T-cell (primary cell): ENCODE results near the gene KRTAP10-2. TPM values are rescaled to one million over a fixed set of nuclear protein-coding genes. Genes with fewer than 3 reads are reported as not detected.

Source experiments
- ATAC-seq, 4 experiments: fragments of 200-7000 bp in 3 of 4; fragments of 150-1000 bp in 1 of 4; cut with Tn5 transposase; replicated peaks in 1 of 4; 1 replicate in 3 of 4; 2 replicates in 1 of 4; pipeline ENCODE4 v1.10.0; 2021; ENCODE audit warnings: moderate library complexity in 3 of 4, mild to moderate bottlenecking in 2 of 4, moderate number of reproducible peaks in 1 of 4
- CTCF ChIA-PET, 2 donors: fragments of 300-600 bp; sonication (Branson Sonifier 250); formaldehyde crosslinking; loops; one replicate each; lab custom pipeline; 2022; ENCODE audit warnings: antibody characterized with exemption in 2 of 2; lab: Charles Lee
- POLR2A ChIA-PET, 2 donors: fragments of 300-600 bp; sonication (Branson Sonifier 250); formaldehyde crosslinking; loops; one replicate each; lab custom pipeline; 2022; ENCODE audit warnings: antibody characterized with exemption in 2 of 2; lab: Charles Lee
- DNase-seq, 35 experiments: peaks; one replicate each; pipeline versions ENCODE4 v3.0.0 to v3.0.0-alpha.2; 2013 to 2023
- H3K27ac ChIP-seq: one replicate; pipeline ENCODE4 v1.5.1; 2013; ENCODE audit warnings: low read length
- H3K27me3 ChIP-seq, 2 experiments: replicated peaks in 1 of 2; 1 replicate in 1 of 2; 2 replicates in 1 of 2; pipeline versions ENCODE4 v1.6.1 to v1.7.0; 2013; ENCODE audit warnings: low read length in 1 of 2, mixed read lengths in 1 of 2; ENCODE audit not compliant: control insufficient read depth in 2 of 2, insufficient read depth in 2 of 2; ENCODE audit errors: extremely low read depth in 1 of 2
- H3K36me3 ChIP-seq, 2 donors: 1 replicate in 1 of 2; 2 replicates in 1 of 2; pipeline versions ENCODE4 v1.6.1 to v1.7.0; 2013; ENCODE audit warnings: low read length in 1 of 2; ENCODE audit not compliant: control insufficient read depth in 2 of 2, insufficient read depth in 1 of 2; ENCODE audit errors: extremely low read depth in 1 of 2
- H3K4me1 ChIP-seq, 2 experiments: 1 replicate in 1 of 2; 2 replicates in 1 of 2; pipeline versions ENCODE4 v1.6.1 to v1.7.0; 2013; ENCODE audit warnings: low read length in 2 of 2, mixed read lengths in 1 of 2; ENCODE audit not compliant: insufficient read depth in 2 of 2, control insufficient read depth in 1 of 2; ENCODE audit errors: extremely low read depth in 1 of 2
- H3K4me3 ChIP-seq, 2 donors: 1 replicate in 1 of 2; 2 replicates in 1 of 2; pipeline versions ENCODE4 v1.5.1 to v1.7.0; 2013; ENCODE audit warnings: mild to moderate bottlenecking in 2 of 2, low read length in 1 of 2, moderate library complexity in 1 of 2; ENCODE audit not compliant: control insufficient read depth in 1 of 2; ENCODE audit errors: extremely low read depth in 1 of 2
- H3K9me3 ChIP-seq: 2 replicates; pipeline ENCODE4 v1.7.0; 2013
- H3K27ac Mint-ChIP-seq, 2 donors: one replicate each; pipeline ENCODE4 v1.8.0; 2020 to 2021; ENCODE audit warnings: mild to moderate bottlenecking in 2 of 2, mixed read lengths in 2 of 2
- H3K27me3 Mint-ChIP-seq, 2 donors: one replicate each; pipeline ENCODE4 v1.8.0; 2021 to 2022; ENCODE audit warnings: mixed read lengths in 2 of 2
- H3K36me3 Mint-ChIP-seq: one replicate; pipeline ENCODE4 v1.8.0; 2021; ENCODE audit warnings: mixed read lengths
- H3K4me1 Mint-ChIP-seq, 3 donors: one replicate each; pipeline ENCODE4 v1.8.0; 2020 to 2022; ENCODE audit warnings: mixed read lengths in 3 of 3, mild to moderate bottlenecking in 1 of 3
- H3K4me3 Mint-ChIP-seq, 3 donors: one replicate each; pipeline ENCODE4 v1.8.0; 2020 to 2022; ENCODE audit warnings: mild to moderate bottlenecking in 3 of 3, mixed read lengths in 3 of 3, moderate library complexity in 3 of 3
- H3K9me3 Mint-ChIP-seq, 3 donors: one replicate each; pipeline ENCODE4 v1.8.0; 2020 to 2022; ENCODE audit warnings: mixed read lengths in 3 of 3
- WGBS: methylation state at CpG from one replicate; pipeline ENCODE4 v1.1.5; 2013; ENCODE audit warnings: missing lambda C conversion rate; ENCODE audit not compliant: insufficient coverage; 5-methylcytosine and 5-hydroxymethylcytosine counted together
- total RNA-seq, 35 experiments: library from RNA in 6 of 35; stranded (reverse) in 6 of 35; fragments of 120-200 nt in 1 of 35; gene quantifications; one replicate each; pipeline versions ENCODE4 v1.2.1 to v1.2.4 and lab custom pipeline; 2013 to 2026

Gene KRTAP10-2
- total RNA-seq, 5 donors from 2014 or later (not counting 1 experiment from before 2014, with no cell fraction given): not detected

GRCh38 chr21:44509539-44509938, 41.8 kb downstream of the KRTAP10-2 start:
- DNase-seq: no peak
- WGBS: 71% methylated on average over 10 of the region's 12 CpGs
- POLR2A ChIA-PET: no interaction called here

DNA sequence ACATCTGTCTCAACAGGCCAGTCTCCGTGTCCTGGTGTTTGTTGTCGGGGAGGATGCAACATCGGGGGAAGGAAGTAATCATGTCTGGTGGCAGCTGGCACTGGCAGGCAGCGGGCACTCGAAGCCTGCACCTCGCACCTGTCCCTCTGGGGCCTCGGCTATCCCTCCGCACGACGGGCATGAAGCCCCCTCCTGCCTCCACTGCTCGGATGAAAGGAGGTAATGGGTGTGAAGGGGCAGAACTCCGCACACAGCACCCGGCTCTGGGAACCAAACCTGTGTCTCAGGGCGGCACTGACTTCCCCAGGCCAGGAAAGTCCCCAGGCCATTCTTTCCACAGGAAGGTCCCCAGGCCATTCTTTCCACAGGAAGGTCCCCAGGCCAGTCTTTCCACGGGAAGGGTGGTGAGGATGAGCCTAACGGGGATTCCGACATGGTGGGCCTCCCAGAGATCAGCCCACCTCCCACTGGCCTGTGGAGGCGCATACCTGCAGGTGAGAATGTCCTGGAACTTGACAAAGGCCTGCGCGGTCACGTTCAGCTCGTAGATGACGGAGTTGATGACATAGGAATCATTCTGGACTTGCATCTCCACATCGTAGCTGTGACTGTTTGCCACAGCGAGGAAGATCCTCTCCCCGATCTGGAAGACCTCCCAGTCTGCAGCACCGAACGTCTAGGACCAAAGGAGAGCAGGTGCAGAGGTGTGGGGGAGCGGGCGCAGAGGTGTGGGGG, 42.4 kb downstream of the KRTAP10-2 start:
- Mint-ChIP-seq H3K9me3 (no peaks in the 10 kb centered on the region), H3K27me3 (no peaks in the 10 kb centered on the region), H3K36me3 (no peaks in the 10 kb centered on the region), H3K27ac (no peak overlapping the region), H3K4me1 (peaks cover 0 to 9% (median 5%) of the 10 kb centered on the region in 3 donors), H3K4me3 (no peak overlapping the region)
- Histone ChIP-seq H3K27ac (no peak overlapping the region), H3K4me1 (peaks cover 0 to 22% of the 10 kb centered on the region in 2 experiments), H3K27me3 (peaks cover 0 to 30% of the 10 kb centered on the region in 2 experiments), H3K4me3 (no peak overlapping the region), H3K36me3 (no peaks in the 10 kb centered on the region), H3K9me3 (no peaks in the 10 kb centered on the region)
- ATAC-seq (no peak), DNase-seq (no peak)
- POLR2A ChIA-PET: no interaction called here
- 86% methylated on average over 13 of the region's 30 CpGs for WGBS
- CTCF ChIA-PET: interaction anchor here (2.0 to 2.5 kb wide), 2 partner anchors 233 to 284 kb away, joined by 9 to 33 read pairs; no protein-coding TSS in a partner anchor

More at GRCh38 chr21:44509539-44509938, 41.8 kb downstream of the KRTAP10-2 start:
- H3K27me3 ChIP-seq: peaks cover 0 to 30% of the 10 kb centered on the region in 2 experiments
- peaks cover 0 to 16% of the 10 kb centered on the region in 2 experiments for H3K4me1 ChIP-seq
- no peaks in the 10 kb centered on the region for H3K36me3 Mint-ChIP-seq
- H3K4me3 Mint-ChIP-seq: no peak overlapping the region
- CTCF ChIA-PET: interaction anchor here (0.6 to 2.5 kb wide), 7 partner anchors 10 to 459 kb away, joined by 3 to 33 read pairs (median 6); no protein-coding TSS in a partner anchor
- H3K9me3 Mint-ChIP-seq: no peaks in the 10 kb centered on the region
- no peaks in the 10 kb centered on the region for H3K36me3 ChIP-seq
- no peaks in the 10 kb centered on the region for H3K9me3 ChIP-seq
- no peaks in the 10 kb centered on the region for H3K27me3 Mint-ChIP-seq
- H3K4me3 ChIP-seq: no peak overlapping the region
- no peak for ATAC-seq
- no peak overlapping the region for H3K27ac Mint-ChIP-seq
- peaks cover 0 to 6% (median 4%) of the 10 kb centered on the region in 3 donors for H3K4me1 Mint-ChIP-seq
- H3K27ac ChIP-seq: no peak overlapping the region

DNA sequence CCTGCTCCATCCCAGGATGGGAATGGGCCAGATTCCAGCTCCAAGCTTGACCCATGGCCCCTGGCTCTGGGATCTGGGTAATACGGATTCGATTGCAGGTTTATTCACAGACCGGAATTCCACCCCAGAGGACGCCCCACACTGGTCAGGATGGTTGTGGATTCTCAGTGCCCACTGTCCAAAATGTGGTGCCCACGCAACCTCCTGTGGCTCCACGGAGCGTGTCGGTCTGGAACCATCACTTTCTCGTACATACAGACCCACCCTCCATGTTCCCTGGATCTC, 42.9 kb downstream of the KRTAP10-2 start:
- Mint-ChIP-seq H3K4me3 (no peak overlapping the region), H3K27me3 (no peaks in the 10 kb centered on the region), H3K9me3 (no peaks in the 10 kb centered on the region), H3K4me1 (peaks cover 0 to 11% (median 8%) of the 10 kb centered on the region in 3 donors), H3K36me3 (no peaks in the 10 kb centered on the region), H3K27ac (no peak overlapping the region)
- H3K9me3 ChIP-seq: no peaks in the 10 kb centered on the region
- ATAC-seq (no peak), DNase-seq (no peak)
- no peak overlapping the region for H3K4me3 ChIP-seq
- H3K36me3 ChIP-seq: no peaks in the 10 kb centered on the region
- peaks cover 0 to 30% of the 10 kb centered on the region in 2 experiments for H3K27me3 ChIP-seq
- WGBS: 86% methylated on average over 9 of the region's 9 CpGs
- POLR2A ChIA-PET: no interaction called here
- peaks cover 0 to 25% of the 10 kb centered on the region in 2 experiments for H3K4me1 ChIP-seq
- CTCF ChIA-PET: no interaction called here
- no peak overlapping the region for H3K27ac ChIP-seq

GRCh38 chr21:44507673-44508425, 43.5 kb downstream of the KRTAP10-2 start:
- no peak overlapping the region for H3K4me3 Mint-ChIP-seq
- no peaks in the 10 kb centered on the region for H3K27me3 Mint-ChIP-seq
- no peak overlapping the region for H3K27ac Mint-ChIP-seq
- ChIA-PET CTCF (no interaction called here), POLR2A (no interaction called here)
- no peaks in the 10 kb centered on the region for H3K36me3 Mint-ChIP-seq
- ATAC-seq (no peak), DNase-seq (no peak)
- H3K27me3 ChIP-seq: peaks cover 0 to 31% of the 10 kb centered on the region in 2 experiments
- no peak overlapping the region for H3K4me3 ChIP-seq
- no peak overlapping the region for H3K27ac ChIP-seq
- H3K4me1 Mint-ChIP-seq: peaks cover 0 to 11% (median 8%) of the 10 kb centered on the region in 3 donors
- peaks cover 0 to 25% of the 10 kb centered on the region in 2 experiments for H3K4me1 ChIP-seq
- no peaks in the 10 kb centered on the region for H3K9me3 Mint-ChIP-seq
- no peaks in the 10 kb centered on the region for H3K9me3 ChIP-seq
- WGBS: 93% methylated on average over 16 of the region's 26 CpGs
- no peaks in the 10 kb centered on the region for H3K36me3 ChIP-seq

DNA sequence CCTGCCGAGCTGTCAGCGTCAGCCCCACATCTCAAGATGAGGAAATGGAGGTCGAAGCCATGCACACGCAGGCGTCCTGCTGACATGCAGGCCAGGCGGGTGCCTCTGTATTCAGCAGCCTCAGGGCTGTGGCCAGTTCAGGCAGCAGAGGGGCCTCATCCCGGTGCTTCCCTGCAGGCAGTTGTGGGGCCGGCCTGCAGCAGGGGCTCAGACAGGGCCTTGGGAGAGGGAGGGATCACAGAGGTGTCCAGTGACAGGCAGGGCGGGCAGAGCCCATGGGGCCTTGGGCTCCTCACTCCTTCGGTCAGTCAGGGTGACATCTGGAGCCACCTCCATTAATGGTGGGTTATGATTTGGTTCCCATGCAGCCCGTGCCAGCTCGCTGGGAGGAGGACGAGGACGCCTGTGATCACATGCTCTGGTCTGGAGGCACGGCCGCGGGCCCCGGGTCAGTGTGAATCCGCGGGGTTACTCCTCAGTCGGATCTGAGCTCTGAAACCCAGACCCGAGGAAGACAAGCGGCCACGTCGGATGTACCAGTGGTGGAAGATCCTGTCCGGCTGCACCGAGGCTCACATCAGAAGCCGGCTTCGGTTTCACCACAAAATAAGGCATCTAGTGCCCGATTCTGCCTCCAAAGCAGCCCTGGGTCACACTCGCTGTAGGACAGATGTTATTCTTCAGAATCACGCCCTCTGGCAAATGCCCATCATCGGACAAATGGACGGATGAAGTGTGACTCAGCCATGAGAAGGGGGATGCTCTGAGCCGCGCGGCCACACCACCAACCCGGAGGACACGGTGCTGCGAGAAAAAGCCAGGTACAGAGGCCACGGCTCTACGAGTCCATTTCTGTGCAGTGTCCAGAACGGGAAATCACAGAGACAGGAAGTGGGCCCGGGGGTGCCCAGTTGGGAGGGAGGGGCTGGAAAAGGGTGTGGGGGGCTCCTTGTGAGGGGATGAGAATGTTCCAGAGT, 44.7 kb downstream of the KRTAP10-2 start:
- H3K4me3 Mint-ChIP-seq: no peak overlapping the region
- POLR2A ChIA-PET: interaction anchor here in 1 of 2 donors (0.5 kb wide), 1 partner anchor 153 kb away, joined by 3 read pairs; no protein-coding TSS in a partner anchor
- Histone ChIP-seq H3K27ac (no peak overlapping the region), H3K9me3 (no peaks in the 10 kb centered on the region), H3K4me3 (no peak overlapping the region), H3K36me3 (no peaks in the 10 kb centered on the region), H3K27me3 (peaks cover 0 to 32% of the 10 kb centered on the region in 2 experiments), H3K4me1 (peaks cover 0 to 25% of the 10 kb centered on the region in 2 experiments)
- H3K36me3 Mint-ChIP-seq: no peaks in the 10 kb centered on the region
- peaks cover 0 to 4% of the 10 kb centered on the region in 2 donors for H3K27me3 Mint-ChIP-seq
- DNase-seq: no peak
- H3K9me3 Mint-ChIP-seq: no peaks in the 10 kb centered on the region
- ATAC-seq: no peak
- H3K27ac Mint-ChIP-seq: no peak overlapping the region
- H3K4me1 Mint-ChIP-seq: peaks cover 0 to 14% (median 7%) of the 10 kb centered on the region in 3 donors
- 86% methylated on average over 43 of the region's 44 CpGs for WGBS
- CTCF ChIA-PET: no interaction called here
